ENCODE measurements around the gene MCRIP2.
A peak's percentile ranks its signal among the peaks of the same experiment; 100 is the strongest.
"Not testable (repeated sequence)": the region's sequence is repeated elsewhere in the genome, so short reads cannot be mapped to it uniquely, and the experiment has no call there.

Gene MCRIP2, protein sequence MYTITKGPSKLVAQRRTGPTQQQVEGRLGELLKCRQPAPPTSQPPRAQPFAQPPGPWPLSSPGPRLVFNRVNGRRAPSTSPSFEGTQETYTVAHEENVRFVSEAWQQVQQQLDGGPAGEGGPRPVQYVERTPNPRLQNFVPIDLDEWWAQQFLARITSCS

DNA sequence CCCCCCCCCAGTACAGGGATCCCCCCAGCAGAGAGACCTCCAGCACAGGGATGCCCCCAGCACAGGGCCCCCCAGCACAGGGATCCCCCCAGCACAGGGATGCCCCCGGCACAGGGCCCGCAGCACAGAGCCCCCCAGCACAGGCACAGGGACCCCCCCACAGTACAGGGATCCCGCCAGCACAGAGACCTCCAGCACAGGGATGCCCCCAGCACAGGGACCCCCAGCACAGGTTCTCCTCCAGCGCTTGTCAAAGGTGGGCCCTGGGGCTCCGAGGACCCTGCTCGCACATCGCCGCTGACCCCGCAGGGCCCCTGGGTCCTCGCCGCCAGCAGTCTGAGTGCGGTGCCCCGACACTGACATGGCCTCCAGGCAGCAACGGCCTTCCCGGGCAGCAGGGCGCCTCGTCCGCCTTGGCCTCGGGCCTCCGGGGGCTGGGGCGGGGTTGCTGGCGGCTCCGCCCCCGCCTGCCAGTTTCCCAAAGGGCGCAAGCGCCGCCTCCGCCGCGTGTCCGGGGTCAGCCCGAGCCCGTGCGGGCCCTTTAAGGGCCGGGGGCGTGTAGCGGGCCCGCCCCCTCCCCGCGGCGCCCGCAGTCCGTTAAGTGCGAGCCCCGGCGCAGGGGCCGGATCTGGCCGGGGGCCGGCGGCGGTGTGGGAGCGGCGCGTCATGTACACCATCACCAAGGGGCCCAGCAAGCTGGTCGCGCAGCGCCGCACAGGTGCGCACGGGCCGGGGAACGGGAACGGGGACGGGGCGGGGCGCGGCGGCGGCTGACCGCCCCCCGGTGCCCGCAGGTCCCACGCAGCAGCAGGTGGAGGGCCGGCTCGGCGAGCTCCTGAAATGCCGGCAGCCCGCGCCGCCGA lies at the start of gene MCRIP2:
MCRIP2 (plus strand) TSS at position 503 of the 863 bp plus-strand sequence; CDS start at position 667, 164 bp downstream.
- DNase-seq (ENCODE audit: low spot score): peak; percentile 71

DNA sequence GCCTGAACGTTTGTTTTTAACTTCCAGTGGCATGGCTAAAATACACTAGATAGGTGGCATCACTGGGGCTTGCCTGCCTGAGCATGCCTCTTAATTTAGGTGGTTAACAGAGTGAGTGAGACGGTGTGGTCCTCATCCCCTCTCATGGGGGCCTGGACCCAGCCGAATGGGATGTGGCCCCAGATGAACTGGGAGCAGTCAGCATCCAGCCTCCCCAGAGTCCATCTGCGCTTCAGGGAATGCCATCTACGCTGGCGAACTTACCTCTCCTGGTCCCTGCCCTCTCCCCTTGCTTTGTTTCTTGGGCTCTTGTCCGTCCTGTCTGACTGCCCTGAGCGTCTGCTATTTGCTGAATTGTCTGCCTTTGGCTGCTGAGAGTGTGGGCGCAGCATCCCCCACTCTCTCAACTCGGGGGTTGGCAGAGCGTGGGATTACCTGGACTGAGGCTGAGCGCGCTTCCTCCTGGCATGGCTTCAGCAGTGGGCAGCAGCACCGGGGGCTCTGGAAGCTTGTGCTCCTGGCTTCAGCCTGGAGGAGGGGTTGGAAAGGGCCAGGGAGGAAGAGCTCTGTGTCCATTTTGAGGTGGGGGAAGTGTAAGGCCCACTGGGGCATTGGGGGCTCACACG lies 49.6 kb upstream of the MCRIP2 start:
- DNase-seq (ENCODE audit: low spot score): no peak

DNA sequence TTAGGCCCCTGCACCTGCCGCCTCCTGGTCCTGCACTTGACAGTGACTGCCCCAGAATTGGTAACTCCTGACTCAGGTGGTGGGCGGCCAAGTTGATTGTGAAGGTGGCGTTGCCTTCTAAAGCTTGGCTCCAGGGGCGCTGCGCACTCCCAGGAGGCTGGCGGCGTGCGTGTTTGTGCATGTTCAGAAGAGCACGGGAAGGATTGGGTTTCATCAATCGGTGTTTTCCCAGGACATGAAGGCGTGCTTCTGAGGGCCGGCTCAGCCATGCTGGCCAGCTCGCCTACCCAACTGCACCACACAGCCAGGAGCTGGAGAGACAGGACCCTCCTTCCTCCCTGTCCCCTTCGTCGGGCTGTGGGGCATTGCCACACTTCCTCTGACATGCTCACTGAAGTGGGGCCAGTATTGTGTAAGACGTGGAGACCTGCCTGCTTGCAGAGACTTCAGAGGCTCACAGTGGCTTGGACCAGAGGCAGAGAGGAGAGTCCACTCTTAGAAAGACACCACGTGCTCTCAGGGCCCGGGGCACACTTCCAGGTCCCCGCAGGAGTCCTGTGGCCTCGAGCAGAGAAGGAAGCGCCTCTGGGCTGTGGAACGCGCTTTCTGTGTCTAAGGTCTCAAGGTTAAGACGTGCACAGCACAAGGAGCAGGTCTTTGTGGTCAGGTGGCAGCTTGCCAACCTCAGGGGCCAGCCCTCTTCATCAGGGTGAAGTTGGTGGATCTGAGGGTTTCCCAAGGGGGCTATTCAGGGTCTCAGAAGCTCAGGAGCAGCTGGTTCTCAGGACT lies 48.9 kb upstream of the MCRIP2 start:
- DNase-seq (ENCODE audit: low spot score): peak; percentile 75

DNA sequence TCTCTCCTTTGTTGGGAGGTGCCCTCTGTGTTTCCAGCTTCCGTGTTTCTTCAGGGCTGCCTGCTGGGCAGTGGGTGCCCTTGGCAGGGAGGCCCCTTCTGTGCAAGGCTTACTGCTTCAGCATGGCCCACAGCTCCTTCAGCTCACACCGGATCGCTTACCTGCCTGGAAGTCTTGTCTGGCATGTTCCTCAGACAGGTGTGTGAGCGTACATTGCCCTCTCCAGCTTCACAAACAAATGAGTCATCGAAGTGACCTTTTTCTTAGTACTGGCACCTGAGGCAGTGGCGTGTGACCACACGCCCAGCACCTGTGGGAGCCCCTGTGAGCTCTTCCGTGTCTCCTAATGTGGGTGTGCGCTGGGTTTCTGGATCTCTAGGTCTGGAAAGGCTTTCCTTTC lies 48.2 kb upstream of the MCRIP2 start:
- DNase-seq (ENCODE audit: low spot score): no peak

DNA sequence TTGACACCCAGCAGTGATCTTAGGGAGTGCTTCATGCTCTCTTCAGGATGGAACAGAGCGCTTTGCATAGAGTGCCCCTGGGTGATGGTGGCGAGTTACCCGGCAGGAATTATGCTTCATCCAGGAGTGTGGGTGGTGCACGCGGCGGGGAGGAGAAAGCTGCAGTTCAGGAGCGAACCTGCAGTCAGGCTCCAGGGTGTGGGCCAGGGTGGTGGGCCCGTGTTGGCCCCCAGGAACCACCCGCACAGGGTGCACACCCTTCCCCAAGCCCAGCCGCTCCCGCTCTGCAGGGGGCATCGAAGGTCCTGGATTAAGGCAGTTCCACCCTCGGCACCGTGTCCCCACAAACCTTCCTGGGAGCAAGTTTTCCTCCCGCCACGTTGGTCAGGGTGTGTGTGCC lies 47.8 kb upstream of the MCRIP2 start:
- no peak for DNase-seq (ENCODE audit: low spot score)

DNA sequence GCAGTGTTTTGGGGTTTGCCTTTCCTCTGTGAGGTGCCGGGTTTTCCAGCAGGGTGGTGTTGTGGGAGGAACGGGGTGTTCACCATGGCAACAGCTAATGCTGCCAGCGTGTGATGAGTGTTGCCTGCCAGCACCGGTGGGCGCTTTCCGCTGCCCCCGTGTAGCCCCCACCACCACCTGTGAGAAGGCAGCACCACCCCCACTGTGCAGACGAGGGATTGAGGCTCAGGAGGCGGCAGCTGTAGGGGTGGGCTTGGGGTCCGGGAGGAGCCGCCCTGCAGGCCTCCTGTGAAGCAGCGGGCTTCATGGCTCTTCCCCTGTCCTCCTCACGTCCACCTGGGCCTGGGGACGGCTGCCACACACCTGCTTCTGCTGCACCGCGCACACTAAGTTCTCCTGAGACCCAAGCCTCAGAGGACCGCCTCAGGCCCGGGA lies 46.5 kb upstream of the MCRIP2 start:
- peak; percentile 61 for DNase-seq (ENCODE audit: low spot score)

DNA sequence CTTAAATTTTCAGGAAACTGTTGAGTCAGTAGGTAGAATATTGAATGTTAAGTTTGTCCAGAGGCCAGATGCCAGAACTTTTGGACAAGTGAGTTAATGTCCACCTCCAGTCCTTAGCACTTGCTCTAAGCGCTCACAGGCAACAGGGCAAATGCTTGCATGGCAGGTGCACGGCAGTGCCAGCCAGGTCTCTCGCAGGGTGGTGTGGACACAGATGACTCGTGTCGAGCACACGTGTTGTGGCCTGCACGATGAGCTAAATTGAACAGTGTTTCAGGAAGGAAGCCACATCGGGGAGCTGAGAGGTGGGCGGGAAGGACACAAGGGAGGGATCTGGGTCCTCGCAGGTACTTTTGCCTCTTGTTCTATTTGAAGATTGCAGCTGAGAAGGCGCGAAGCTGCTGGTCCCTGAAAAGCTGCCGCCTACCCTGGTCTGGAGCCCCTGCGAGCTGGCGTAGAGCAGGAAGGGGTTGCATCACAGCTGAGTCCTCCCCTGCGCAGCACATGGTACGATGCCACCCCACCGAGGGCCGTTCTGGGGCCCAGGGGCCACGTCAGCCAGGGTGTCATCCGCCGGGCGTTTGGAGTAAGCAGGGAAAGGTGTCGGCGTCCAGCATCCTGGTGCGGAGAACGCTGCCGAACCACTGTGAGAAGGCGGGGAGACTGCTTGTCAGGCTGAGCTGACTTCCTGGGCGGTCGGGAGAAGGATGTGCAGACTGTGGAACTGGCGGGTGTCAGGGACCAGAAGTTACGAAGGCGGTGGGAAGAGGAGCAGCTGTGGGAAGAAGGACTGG lies 45.5 kb upstream of the MCRIP2 start:
- DNase-seq (ENCODE audit: low spot score): no peak

DNA sequence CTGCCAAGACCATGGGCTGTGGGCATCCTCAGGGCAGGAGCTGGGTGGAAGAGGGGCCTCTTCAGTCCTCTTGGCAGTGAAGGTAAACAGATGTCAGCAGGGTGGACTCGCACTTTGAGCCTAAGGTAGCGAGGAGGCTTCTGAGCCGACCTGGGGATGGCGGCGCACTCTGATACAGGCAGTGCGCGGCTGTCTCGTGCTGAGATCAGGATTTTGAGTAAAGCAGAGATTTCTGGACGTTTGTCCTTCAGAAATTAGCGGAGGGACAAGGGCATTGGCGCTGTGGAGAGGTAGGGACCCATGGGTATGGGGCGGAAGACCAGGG lies 44.9 kb upstream of the MCRIP2 start:
- DNase-seq (ENCODE audit: low spot score): no peak

DNA sequence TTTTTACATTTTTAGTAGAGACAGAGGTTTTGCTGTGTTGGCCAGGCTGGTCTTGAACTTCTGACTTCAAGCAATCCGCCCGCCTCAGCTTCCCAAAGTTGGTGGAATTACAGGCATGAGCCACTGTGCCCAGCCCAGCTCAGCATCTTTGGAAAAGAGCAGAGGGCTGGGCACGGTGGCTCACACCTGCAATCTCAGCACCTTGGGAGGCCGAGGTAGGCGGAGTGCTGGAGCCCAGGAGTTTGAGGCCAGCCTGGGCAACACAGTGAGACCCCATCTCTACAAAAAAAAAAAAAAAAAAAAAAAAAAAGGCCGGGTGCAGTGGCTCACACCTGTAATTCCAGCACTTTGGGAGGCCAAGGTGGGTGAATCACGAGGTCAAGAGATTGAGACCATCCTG lies 44.0 kb upstream of the MCRIP2 start:
- not testable (repeated sequence) for DNase-seq (ENCODE audit: low spot score)

DNA sequence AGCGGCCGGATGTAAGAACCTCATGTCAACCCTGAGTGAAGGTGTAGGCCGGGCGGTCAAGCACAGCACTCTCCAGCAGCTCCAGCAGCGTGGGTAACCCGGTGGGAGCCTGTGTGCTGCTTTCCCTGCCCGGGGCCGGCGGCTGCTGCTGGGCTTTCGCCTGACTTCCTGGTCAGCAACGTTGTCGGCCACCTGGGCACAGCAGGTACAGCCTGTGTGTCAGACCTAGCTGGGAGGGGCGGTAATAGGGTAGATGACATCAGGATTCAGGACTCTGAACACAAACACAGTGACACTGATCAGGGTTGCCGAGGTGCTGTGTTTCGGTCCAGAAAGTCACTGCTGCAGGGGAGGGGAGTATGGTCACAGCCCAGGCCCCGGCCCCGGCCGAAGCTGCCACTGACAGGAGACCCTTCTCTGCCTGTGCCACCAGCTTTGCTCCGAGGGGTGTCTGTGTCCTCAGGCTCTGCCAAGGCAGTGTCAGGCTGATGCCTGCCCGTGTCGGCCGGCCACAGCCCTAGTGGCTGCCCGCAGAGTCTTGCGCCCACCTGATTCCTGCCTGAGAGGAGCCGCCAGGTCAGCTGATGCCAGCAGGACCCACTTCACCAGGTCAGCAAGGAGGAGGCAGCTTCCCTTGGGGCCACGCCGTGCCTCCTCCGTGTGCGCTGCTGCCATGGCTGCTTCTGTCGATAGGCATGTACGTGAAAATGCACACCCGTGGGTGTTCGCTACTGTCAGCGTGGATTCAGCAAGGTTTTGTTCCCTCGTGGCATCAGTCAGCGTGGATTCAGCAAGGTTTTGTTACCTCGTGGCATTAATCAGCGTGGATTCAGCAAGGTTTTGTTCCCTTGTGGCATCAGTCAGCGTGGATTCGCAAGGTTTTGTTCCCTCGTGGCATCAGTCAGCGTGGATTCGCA lies 42.5 kb upstream of the MCRIP2 start:
- DNase-seq (ENCODE audit: low spot score): no peak

DNA sequence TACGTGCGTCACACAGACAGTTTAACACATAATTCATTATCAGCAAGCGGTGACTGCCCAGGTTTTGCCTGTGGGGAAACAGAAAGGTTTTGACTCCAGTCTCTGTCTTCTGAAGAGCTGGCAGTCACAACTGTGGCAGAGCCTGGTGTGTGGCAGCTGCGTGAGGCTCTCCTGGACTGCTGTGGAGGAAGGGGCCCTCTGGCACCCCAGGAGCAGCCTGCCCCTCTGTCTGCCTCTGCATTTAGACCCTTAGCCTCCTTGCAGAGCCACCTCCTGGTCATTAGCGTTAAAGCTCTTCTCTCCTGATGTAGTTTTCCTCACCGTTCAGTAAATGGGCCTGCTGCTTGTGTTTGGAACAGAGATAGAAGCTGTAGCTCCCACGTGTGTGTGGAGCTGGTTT lies 40.8 kb upstream of the MCRIP2 start:
- no peak for DNase-seq (ENCODE audit: low spot score)

DNA sequence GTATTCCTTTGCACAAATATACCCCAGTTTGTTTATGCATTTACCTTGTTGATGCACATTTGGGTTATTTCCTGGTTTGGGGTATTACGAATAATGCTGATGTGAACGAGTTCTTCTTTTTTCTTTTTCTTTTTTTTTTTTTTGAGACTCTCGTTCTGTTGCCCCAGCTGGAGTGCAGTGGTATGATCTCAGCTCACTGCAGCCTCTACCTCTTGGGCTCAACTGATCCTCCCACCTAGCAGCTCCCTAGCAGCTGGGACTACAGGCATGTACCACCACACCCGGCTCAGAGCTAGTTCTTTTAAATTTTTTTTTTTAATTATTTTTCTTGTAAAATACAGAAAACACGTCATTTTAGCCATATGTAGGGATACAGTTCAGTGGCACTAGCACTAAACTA lies 37.7 kb upstream of the MCRIP2 start:
- no peak for DNase-seq (ENCODE audit: low spot score)

DNA sequence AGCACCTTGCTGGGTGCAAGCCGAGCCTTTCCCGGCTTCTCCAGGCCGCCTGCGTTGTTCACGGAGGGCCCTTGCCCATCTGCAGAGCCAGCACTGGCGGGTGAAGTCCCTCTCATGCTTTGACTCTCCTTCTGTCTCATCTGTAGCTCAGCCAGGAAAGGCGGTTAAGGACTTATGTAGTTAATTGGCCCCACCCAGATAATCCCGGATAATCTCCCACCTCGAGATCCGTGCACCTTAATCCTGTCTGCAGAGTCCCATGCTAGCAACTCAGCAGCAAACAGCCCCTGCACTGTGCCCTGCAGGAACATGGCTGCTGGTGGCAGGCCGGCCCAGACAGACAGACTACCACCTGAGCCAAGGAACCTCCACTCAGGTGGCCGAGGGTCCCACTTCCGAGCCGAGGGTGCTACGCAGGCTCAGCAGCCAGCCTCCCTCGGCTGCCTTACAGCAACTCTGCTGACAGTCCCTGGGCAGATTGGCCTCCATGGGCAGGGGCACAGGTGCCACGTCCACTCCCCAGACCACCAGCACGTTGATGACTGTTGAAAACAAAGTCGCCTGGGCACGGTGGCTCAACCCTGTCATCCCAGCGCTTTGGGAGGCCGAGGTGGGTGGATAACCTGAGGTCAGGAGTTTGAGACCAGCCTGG lies 34.8 kb upstream of the MCRIP2 start:
- no peak for DNase-seq (ENCODE audit: low spot score)

DNA sequence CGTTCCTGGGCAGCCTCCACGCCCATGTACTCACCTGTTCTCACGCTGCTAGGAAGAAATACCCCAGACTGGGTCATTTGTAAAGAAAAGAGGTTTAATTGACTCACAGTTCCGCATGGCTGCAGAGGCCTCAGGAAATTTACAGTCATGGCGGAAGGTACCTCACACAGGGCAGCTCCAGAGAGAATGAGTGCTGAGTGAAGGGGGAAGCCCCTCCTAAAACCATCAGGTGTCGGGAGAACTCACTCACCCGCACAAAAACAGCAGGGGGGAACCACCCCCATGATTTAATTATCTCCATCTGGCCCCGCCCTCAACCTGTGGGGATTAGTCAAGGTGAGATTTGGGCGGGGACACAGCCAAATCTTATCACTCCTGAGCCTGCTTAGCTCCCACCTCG lies 33.6 kb upstream of the MCRIP2 start:
- no peak for DNase-seq (ENCODE audit: low spot score)

DNA sequence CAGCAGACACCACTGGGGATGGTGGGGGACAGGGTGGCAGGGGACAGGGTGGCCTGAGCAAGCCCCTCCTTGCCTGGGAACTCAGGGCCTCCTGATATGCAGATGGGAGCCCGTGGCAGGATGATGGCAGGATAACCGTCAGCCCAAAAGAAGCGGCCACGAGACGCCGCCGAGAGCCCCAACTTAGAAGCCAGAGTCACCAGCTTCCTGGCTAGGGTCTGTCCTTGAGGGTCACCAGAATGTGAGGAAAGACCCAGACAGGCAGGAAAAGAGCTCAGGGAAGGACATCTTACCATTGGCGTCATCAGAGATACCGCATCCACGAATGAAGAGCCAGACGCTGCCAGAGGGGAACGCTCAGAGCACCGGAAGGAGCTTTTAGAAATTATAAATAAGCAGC lies 32.3 kb upstream of the MCRIP2 start:
- no peak for DNase-seq (ENCODE audit: low spot score)

DNA sequence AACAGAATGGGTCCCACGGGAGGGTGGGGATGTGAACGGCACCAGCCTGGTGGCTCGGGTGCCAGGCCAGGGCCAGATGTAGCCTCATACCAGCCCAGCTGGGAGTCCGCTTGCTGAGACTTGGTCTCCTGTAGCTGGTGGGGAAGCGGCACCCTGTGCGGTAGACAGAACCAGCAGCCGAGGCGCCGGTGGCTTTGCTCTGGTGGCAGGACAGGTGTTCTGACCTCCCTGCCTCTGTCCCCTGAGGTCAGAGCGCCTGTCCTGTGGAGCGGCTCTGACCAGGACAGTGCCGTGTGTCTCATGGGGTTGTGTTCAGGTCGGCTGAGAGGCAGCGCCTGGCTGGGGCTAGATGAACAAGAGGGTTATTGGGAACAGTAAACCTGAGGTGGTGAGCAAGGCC lies 31.6 kb upstream of the MCRIP2 start:
- DNase-seq (ENCODE audit: low spot score): no peak

DNA sequence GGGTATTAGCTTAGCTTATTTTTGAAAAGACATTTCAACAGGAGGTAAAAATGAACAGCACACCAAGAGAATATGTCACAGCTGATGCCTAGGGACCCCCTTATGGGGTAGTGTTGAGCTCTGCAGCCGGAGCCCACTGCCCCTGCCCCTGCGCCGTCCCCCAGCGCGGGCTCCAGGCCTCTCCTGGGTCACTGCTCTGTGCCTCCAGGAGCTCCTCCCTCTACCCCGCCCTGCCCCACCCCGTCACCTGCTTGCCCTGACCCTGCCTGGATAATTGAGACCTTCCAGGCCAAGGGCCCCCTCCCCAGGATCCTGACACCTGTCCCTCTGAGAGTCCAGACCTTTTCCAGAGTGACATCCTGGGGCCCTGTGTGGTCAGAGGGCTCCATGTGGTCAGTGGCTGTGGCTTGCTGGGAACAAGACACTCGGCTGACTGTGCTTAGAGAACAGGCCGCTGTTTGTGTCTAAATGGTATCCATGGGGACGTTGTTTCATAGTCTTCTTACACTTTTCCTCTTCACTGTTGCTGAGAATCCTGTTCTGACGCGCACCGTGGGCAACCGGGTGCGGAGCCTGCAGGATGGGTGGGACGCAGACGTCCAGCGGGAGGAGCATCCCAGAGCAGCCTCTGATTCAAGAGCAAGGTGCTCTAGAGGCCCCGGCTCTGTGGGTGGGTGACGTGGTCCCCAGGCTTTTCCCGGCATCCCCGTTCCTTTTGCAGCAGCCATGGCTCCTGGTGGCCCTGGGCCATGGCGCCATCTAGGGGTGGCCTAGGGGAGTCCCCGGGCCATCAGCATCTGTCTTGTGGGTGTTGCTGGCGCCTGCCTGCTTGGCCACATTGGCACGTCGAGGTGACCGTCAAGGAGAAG lies 30.9 kb upstream of the MCRIP2 start:
- peak; percentile 60 for DNase-seq (ENCODE audit: low spot score)

DNA sequence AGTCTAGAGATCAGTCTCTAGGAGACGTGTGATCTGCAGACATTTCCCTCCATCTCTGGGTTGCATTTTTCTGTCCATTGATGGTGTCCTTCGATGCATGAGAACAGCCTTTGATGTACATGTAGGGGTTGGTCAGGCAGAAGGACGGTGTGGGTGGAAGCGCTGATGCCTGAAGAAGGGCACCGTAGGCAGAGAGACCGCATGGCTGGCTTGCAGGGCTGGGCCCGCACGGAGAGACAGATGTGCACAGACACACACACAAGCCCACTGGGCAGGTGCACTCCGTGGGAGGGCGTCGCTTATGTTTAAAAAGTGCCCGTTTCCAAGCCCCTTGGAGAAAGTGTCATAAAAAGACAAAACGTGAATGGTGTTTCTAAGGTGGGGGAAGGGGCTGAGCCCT lies 26.5 kb upstream of the MCRIP2 start:
- no peak for DNase-seq (ENCODE audit: low spot score)
